NCI-H345 treated with DMSO at 0.1 percent for 48 hours (cell line): ENCODE measurements around the gene ADSS1.

ENCODE experiments used
- DNase-seq: peaks from one replicate; lab custom pipeline; 2025; ENCODE audit not compliant: unreplicated experiment; lab: John Stamatoyannopoulos, UW

Gene ADSS1

GRCh38 chr14:104778694-104779331 is 54.8 kb downstream of the ADSS1 start:
- DNase-seq = no peak

GRCh38 chr14:104779776-104780512 is 55.9 kb downstream of the ADSS1 start:
- no peak for DNase-seq

- DNase-seq = no peak
Observed at GRCh38 chr14:104780513-104781030, 56.5 kb downstream of the ADSS1 start.

GRCh38 chr14:104781271-104782077 is 57.4 kb downstream of the ADSS1 start:
- no peak for DNase-seq

- DNase-seq = no peak
Observed at GRCh38 chr14:104782086-104782807, 58.2 kb downstream of the ADSS1 start.

GRCh38 chr14:104782808-104783139 is 58.7 kb downstream of the ADSS1 start:
- no peak for DNase-seq

- no peak for DNase-seq
Observed at GRCh38 chr14:104783484-104784217, 59.6 kb downstream of the ADSS1 start.

- DNase-seq = no peak
Observed at GRCh38 chr14:104784218-104784568, 60.2 kb downstream of the ADSS1 start.

- peak; percentile 84 for DNase-seq
Observed at GRCh38 chr14:104784846-104785707, 61.0 kb downstream of the ADSS1 start.

GRCh38 chr14:104785708-104786080 is 61.7 kb downstream of the ADSS1 start:
- DNase-seq = no peak

GRCh38 chr14:104786091-104786586 is 62.1 kb downstream of the ADSS1 start:
- DNase-seq = no peak

GRCh38 chr14:104786726-104787675 is 63.0 kb downstream of the ADSS1 start:
- DNase-seq = no peak

GRCh38 chr14:104787736-104788135 is 63.7 kb downstream of the ADSS1 start:
- DNase-seq = no peak

- peak; percentile 88 for DNase-seq
Observed at GRCh38 chr14:104788161-104788818, 64.3 kb downstream of the ADSS1 start.

- DNase-seq = no peak
Observed at GRCh38 chr14:104788873-104789663, 65.0 kb downstream of the ADSS1 start.

- no peak for DNase-seq
Observed at GRCh38 chr14:104789752-104790743, 66.0 kb downstream of the ADSS1 start.
